Measurements from ENCODE around the gene SLC9A7. TPM values are rescaled to one million over a fixed set of nuclear protein-coding genes. Genes with fewer than 3 reads are reported as not detected.

SLC9A7 gene
- total RNA-seq, 1 experiment from 2014 or later: 0.63 TPM

DNA sequence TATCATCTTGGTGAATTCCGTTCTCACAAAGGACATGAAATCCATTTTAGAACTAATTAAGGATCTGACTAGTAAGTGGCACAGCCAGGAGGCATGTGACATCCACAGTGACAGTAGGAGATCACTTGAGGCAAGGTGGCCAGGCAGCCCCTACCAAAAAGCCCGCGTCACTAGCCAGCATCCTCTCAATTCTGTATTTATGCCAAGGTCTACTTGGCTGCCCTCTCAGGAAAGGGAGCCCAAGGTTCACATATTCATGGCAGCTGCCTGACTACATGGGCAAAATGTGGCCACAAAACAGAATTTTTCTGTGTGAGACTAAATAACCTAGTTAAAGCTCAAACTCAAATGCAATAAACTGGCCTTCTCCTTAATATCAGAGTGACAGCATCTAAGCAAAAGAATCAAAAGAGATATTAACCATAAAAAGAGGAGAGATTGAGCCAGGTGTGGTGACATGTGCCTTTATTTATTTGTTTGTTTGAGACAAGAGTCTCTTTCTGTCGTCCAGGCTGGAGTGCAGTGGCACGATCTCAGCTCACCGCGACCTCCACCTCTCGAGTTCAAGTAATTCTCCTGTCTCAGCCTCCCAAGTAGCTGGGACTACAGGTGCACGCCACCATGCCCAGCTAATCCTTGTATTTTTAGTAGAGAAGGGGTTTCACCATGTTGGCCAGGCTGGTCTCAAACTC is 51.5 kb downstream of the SLC9A7 start:
- Histone ChIP-seq H3K36me3 (no peaks in the 10 kb centered on the region), H3K4me1 (replicated peaks) (no peaks in the 10 kb centered on the region), H3K4me3 (no peak overlapping the region), H3K27ac (no peak overlapping the region), H3K27me3 (replicated peaks) (no peaks in the 10 kb centered on the region), H3K9me3 (replicated peaks) (no peaks in the 10 kb centered on the region)
- no peak for DNase-seq (ENCODE audit: low read depth in 1 of 2, low spot score in 2 of 2)

DNA sequence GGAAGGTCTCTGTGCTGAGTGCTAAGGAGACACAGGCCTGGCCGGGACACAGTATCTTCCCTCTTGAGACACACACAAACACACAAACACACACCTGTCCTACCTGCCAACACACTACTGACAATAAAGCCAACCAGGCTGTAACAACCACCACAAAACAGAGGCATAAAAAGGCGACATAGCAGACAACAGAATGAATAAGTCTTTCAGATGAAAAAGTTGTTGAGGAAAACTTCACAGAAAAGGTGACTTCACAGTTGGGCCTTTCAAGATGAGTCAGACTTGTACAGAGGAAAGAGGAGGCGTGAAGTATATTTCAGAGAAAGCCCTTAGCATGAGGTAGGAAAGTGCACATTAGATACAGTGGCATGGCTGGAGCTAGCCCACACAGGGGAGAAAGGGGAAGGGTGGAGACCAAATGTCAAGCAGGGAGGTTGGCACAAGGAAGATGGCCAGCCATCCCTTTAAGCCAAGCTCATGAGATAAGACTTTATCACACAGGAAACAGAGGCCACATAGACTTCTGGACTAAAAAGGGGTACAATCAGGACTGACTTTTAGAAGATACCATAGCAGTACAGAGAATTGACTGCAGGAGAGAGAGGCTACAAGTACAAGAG is 54.0 kb downstream of the SLC9A7 start:
- DNase-seq (ENCODE audit: low read depth in 1 of 2, low spot score in 2 of 2): no peak
- Histone ChIP-seq H3K4me1 (replicated peaks) (no peaks in the 10 kb centered on the region), H3K9me3 (replicated peaks) (no peaks in the 10 kb centered on the region), H3K27me3 (replicated peaks) (no peaks in the 10 kb centered on the region), H3K27ac (no peak overlapping the region), H3K4me3 (no peak overlapping the region), H3K36me3 (no peaks in the 10 kb centered on the region)

DNA sequence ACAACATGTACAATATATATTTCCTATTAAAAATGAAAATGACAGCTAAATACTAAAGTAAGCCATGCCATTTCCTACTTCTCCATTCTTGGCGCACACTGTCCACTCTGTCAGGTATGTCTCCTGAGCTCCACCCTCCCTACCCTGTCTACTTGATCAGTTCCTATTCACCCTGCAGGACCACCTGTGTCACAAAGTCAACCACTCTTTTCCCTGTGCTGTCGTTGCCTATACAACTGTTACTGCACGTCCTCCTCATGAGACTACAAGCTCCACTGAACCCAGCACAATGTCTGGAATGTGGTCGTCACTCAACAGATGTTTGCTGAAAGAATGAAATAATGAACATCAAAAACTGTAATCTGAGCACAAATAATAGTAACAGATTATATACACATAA is 54.9 kb downstream of the SLC9A7 start:
- no peak overlapping the region for H3K27ac ChIP-seq
- no peak overlapping the region for H3K4me3 ChIP-seq
- no peak for DNase-seq (ENCODE audit: low read depth in 1 of 2, low spot score in 2 of 2)
- no peaks in the 10 kb centered on the region for H3K4me1 ChIP-seq (replicated peaks)
- no peaks in the 10 kb centered on the region for H3K27me3 ChIP-seq (replicated peaks)
- no peaks in the 10 kb centered on the region for H3K36me3 ChIP-seq
- H3K9me3 ChIP-seq (replicated peaks): no peaks in the 10 kb centered on the region

DNA sequence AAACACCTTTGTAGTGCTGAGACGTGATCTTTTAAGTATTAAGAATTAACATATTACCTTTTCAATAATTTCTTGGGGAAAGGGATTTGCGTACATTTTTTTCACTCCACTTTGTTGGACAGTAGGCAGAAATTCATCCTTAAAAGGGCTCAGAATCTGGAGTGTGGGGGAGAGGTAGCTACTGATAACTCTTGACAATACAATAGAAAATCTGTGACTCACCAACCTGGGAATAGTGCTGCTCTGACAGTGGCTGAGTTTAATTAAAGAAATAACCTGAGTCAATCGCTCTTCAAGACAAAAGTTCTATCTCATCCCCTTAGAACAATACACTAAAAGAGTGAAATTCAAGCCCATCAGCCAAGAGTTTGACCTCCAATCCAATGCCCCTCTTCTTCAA is 60.2 kb downstream of the SLC9A7 start:
- Histone ChIP-seq H3K36me3 (no peaks in the 10 kb centered on the region), H3K4me1 (replicated peaks) (no peaks in the 10 kb centered on the region)
- no peak for DNase-seq (ENCODE audit: low read depth in 1 of 2, low spot score in 2 of 2)

DNA sequence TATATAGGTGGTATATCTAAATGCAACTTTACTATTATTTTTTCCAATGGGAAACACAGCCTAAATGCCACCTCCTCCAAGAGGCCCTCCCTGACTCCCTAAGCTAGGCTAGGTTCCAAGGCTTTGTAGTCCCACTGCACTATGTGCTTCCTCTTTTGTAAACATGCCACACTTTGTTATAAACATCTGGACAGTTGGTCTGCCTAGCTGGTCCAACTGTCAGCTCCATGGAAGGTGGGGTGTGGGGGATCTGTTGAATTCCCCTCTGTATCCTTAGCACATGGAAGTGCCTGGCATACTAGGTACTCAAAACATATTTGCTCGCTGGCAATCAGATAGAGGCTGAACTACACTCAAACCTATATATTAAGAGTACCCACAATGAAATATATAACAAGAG is 63.4 kb downstream of the SLC9A7 start:
- DNase-seq (ENCODE audit: low read depth in 1 of 2, low spot score in 2 of 2): no peak
- H3K27me3 ChIP-seq (replicated peaks): no peaks in the 10 kb centered on the region
- no peaks in the 10 kb centered on the region for H3K4me1 ChIP-seq (replicated peaks)
- no peak overlapping the region for H3K27ac ChIP-seq
- H3K4me3 ChIP-seq: no peak overlapping the region
- H3K9me3 ChIP-seq (replicated peaks): no peaks in the 10 kb centered on the region
- H3K36me3 ChIP-seq: no peaks in the 10 kb centered on the region

More for the DNA sequence above, 60.2 kb downstream of the SLC9A7 start:
- no peak overlapping the region for H3K27ac ChIP-seq
- no peaks in the 10 kb centered on the region for H3K27me3 ChIP-seq (replicated peaks)
- H3K4me3 ChIP-seq: no peak overlapping the region
- no peaks in the 10 kb centered on the region for H3K9me3 ChIP-seq (replicated peaks)

DNA sequence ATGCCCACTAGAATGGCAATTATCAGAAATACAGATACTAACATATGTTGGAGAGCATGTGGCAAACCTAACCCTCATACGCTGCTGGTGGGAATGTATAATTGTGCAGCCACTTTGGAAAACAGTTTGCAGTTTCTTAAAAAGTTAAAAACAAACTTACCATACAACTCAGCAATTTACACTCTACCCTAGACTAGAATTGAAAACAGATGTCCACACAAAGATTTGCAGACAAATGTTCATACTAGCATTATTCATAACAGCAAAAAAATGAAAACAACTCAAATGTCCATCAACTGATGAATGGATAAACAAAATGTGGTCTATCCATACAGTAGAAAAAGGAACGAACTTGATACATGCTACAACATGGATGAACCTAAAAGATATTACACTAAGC is 64.4 kb downstream of the SLC9A7 start:
- H3K36me3 ChIP-seq: no peaks in the 10 kb centered on the region
- no peaks in the 10 kb centered on the region for H3K27me3 ChIP-seq (replicated peaks)
- H3K4me1 ChIP-seq (replicated peaks): no peaks in the 10 kb centered on the region
- no peaks in the 10 kb centered on the region for H3K9me3 ChIP-seq (replicated peaks)
- no peak overlapping the region for H3K27ac ChIP-seq
- H3K4me3 ChIP-seq: no peak overlapping the region
- no peak for DNase-seq (ENCODE audit: low read depth in 1 of 2, low spot score in 2 of 2)

DNA sequence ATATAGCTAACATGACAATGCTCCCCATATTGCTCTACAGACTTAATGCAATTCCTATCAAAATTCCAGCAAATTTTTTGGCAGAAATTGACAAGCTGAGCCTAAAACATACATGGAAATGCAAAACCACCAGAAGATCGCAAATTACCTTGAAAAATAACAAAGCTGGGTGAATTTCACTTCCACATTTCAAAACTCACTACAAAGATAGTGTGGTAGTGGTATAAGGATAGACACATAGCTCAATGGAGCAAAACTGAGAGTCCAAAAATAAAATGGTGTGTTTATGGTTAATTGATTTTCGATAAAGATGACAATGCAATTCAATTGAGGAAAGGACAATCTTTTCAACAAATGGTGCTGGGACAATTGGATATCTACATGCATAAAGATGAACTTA is 65.8 kb downstream of the SLC9A7 start:
- DNase-seq (ENCODE audit: low read depth in 1 of 2, low spot score in 2 of 2): no peak
- Histone ChIP-seq H3K4me1 (replicated peaks) (no peaks in the 10 kb centered on the region), H3K27me3 (replicated peaks) (no peaks in the 10 kb centered on the region), H3K27ac (no peak overlapping the region), H3K9me3 (replicated peaks) (no peaks in the 10 kb centered on the region), H3K4me3 (no peak overlapping the region), H3K36me3 (no peaks in the 10 kb centered on the region)

DNA sequence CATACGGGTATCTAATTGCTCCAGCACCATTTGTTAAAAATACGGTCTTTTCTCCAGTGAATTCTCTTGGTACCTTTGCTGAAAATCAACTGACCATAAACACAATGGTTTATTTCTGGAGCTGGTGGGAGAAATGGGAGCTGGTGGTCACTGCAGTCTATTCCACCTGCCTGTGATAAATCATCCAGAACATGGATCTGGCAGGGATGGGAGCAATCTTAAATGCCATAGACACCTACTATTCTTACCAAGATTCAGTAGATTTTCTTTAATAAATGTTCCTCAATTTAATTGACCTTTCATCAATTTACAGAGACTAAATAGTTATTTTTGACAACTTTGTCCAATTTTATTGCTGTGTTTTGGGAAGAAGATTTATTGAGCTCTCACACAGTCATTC is 68.1 kb downstream of the SLC9A7 start:
- Histone ChIP-seq H3K9me3 (replicated peaks) (no peaks in the 10 kb centered on the region), H3K4me1 (replicated peaks) (no peaks in the 10 kb centered on the region), H3K36me3 (no peaks in the 10 kb centered on the region), H3K27ac (no peak overlapping the region), H3K4me3 (no peak overlapping the region), H3K27me3 (replicated peaks) (no peaks in the 10 kb centered on the region)
- DNase-seq (ENCODE audit: low read depth in 1 of 2, low spot score in 2 of 2): no peak

DNA sequence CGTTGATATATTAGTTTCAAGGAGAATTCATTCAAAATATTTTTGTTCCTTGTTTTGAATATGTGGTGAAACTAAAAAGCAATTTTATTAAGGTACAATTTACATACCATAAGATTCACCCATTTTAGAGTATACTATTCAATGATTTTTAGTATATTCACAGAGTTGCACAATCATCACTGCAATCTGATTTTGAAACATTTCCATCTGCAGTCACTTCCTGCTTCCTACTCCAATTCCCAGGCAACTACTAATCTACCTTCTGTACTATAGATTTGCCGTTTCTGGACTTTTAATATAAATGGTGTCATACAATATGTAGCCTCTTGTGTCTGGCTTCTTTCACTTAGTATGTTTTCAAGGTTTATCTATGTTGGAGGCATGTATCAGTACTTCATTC is 71.3 kb downstream of the SLC9A7 start:
- Histone ChIP-seq H3K4me1 (replicated peaks) (no peaks in the 10 kb centered on the region), H3K27ac (no peak overlapping the region), H3K36me3 (no peaks in the 10 kb centered on the region), H3K4me3 (no peak overlapping the region), H3K9me3 (replicated peaks) (no peaks in the 10 kb centered on the region), H3K27me3 (replicated peaks) (no peaks in the 10 kb centered on the region)
- no peak for DNase-seq (ENCODE audit: low read depth in 1 of 2, low spot score in 2 of 2)

DNA sequence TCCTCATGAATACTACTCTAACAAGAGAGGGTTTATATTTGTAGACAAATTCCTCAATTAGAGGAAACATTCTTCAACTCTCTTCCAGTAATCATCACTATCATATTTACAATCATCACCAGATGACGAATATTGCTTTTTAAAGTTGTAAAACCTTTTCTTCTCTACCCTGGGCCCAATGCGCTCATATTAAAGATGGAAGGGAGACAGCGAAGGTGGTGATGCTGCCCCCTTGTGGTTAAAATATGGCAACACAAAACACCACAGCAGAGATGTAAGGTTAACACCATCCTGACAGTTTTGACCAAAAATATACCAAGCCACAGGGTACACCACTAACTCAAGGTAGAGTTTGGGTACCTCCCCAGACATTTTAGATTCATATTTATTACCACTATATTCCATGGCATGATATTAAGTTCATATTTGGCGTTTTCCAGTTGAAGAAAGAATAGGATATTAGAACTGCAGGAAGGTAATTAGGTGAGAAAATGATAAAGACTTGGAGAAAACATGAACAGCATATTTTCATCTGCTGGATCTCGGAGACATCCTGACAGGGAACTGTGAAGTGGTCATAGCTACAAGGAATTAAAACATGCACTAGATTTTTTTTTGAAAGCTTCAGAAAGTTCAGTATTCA is 72.8 kb downstream of the SLC9A7 start:
- H3K4me1 ChIP-seq (replicated peaks): no peaks in the 10 kb centered on the region
- no peak overlapping the region for H3K27ac ChIP-seq
- no peaks in the 10 kb centered on the region for H3K9me3 ChIP-seq (replicated peaks)
- H3K36me3 ChIP-seq: no peaks in the 10 kb centered on the region
- H3K27me3 ChIP-seq (replicated peaks): no peaks in the 10 kb centered on the region
- H3K4me3 ChIP-seq: no peak overlapping the region
- DNase-seq (ENCODE audit: low read depth in 1 of 2, low spot score in 2 of 2): peak; percentile 18 to 37

DNA sequence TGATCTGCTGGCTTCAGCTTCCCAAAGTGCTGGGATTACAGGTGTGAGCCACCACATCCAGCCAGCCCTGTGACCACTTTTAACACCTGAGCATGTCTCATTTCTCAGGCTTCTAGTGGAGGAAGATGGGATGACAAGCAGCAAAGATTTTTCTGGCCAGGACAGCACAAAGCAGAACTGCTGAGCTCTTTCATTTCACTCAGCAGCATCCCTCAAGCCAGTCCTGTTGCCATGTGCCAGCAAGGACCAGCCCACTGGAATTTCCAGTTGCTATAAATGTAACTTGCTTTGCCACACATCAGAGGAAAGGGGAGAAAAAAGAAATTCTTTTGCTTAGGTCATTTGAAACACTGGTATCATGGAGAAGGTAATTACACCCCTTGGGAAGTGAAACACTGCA is 75.9 kb downstream of the SLC9A7 start:
- no peak for DNase-seq (ENCODE audit: low read depth in 1 of 2, low spot score in 2 of 2)
- Histone ChIP-seq H3K36me3 (no peaks in the 10 kb centered on the region), H3K4me1 (replicated peaks) (no peaks in the 10 kb centered on the region), H3K4me3 (no peak overlapping the region), H3K9me3 (replicated peaks) (no peaks in the 10 kb centered on the region), H3K27me3 (replicated peaks) (no peaks in the 10 kb centered on the region), H3K27ac (no peak overlapping the region)

DNA sequence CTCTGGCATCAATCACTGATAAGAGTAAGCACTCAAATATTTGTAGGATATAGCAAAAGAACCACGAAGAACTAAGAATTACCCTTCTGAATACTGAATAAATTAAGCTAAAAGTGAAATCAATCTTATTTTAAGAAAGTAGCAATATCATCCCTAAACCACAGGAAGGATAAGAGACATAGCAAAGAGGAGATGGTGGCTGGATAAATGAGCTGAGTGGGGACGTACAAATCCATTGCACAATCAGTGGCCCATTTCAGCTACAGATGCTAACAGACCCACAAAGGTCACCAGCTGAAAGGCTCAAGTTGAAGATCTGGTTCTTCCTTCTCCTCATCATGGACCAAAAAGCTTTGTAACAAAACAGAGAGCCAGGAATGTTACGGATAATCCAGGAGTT is 77.1 kb downstream of the SLC9A7 start:
- H3K4me3 ChIP-seq: no peak overlapping the region
- no peak for DNase-seq (ENCODE audit: low read depth in 1 of 2, low spot score in 2 of 2)
- no peaks in the 10 kb centered on the region for H3K9me3 ChIP-seq (replicated peaks)
- no peak overlapping the region for H3K27ac ChIP-seq
- no peaks in the 10 kb centered on the region for H3K4me1 ChIP-seq (replicated peaks)
- H3K36me3 ChIP-seq: no peaks in the 10 kb centered on the region
- no peaks in the 10 kb centered on the region for H3K27me3 ChIP-seq (replicated peaks)

DNA sequence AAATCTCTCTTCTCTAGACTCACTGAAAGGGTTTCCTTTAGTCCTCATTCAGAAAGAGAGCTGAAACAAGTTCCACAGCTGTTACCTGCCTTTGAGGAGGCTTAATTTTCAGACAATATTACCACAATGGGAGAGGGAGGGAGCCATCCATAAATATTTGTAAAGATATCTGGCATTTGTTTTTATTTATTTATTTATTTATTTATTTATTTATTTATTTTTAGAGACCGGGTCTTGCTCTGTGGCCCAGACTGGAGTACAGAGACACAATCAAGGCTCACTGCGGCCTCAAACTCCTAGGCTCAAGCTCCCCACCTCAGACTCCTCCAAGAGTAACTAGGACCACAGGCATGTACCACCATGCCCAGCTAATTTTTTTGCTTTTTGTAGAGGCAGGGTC is 80.7 kb downstream of the SLC9A7 start:
- Histone ChIP-seq H3K36me3 (no peaks in the 10 kb centered on the region), H3K27me3 (replicated peaks) (no peaks in the 10 kb centered on the region), H3K9me3 (replicated peaks) (no peaks in the 10 kb centered on the region), H3K27ac (no peak overlapping the region), H3K4me3 (no peak overlapping the region), H3K4me1 (replicated peaks) (no peaks in the 10 kb centered on the region)
- no peak for DNase-seq (ENCODE audit: low read depth in 1 of 2, low spot score in 2 of 2)

Measured in SJSA1 (cell line).